LNCaP clone FGC (cell line): ENCODE measurements around the gene CHST8.
"Not testable (repeated sequence)": the region's sequence is repeated elsewhere in the genome, so short reads cannot be mapped to it uniquely, and the experiment has no call there.

Source experiments
- DNase-seq: peaks from one replicate; pipeline ENCODE4 v3.0.0-alpha.2; 2011; ENCODE audit warnings: low read depth
- H3K4me3 ChIP-seq: 2 replicates; pipeline ENCODE4 v1.5.1; 2011; ENCODE audit warnings: mild to moderate bottlenecking, low read depth, low read length, control low read depth
- CTCF ChIP-seq: IDR thresholded peaks from 2 replicates; pipeline ENCODE4 v1.5.1; 2012; ENCODE audit warnings: mild to moderate bottlenecking; ENCODE audit not compliant: control insufficient read depth, insufficient read depth; ENCODE audit errors: extremely low read depth

CHST8 gene

GRCh38 chr19:33604651-33605050, 17.1 kb upstream of the CHST8 start:
- H3K4me3 ChIP-seq, result no peak overlapping the region
- DNase-seq, result no peak
- TF ChIP-seq CTCF, result no peak

GRCh38 chr19:33605803-33606295, 15.9 kb upstream of the CHST8 start:
- not testable (repeated sequence) for DNase-seq, H3K4me3 ChIP-seq

- no peak overlapping the region for H3K4me3 ChIP-seq
- no peak for DNase-seq
- no peak for TF ChIP-seq CTCF
Observed at GRCh38 chr19:33606556-33606955, 15.2 kb upstream of the CHST8 start.

- no peak for TF ChIP-seq CTCF
- no peak overlapping the region for H3K4me3 ChIP-seq
- DNase-seq, result no peak
Observed at GRCh38 chr19:33609353-33609752, 12.4 kb upstream of the CHST8 start.

- no peak for DNase-seq
- no peak for TF ChIP-seq CTCF
- no peak overlapping the region for H3K4me3 ChIP-seq
Observed at GRCh38 chr19:33610588-33610987, 11.2 kb upstream of the CHST8 start.

- TF ChIP-seq CTCF, result no peak
- no peak overlapping the region for H3K4me3 ChIP-seq
- DNase-seq, result no peak
Observed at GRCh38 chr19:33612928-33613619, 8.7 kb upstream of the CHST8 start.

- DNase-seq, result no peak
Observed at GRCh38 chr19:33613620-33614000, 8.1 kb upstream of the CHST8 start.

More at GRCh38 chr19:33613620-33614000, 8.1 kb upstream of the CHST8 start:
- no peak overlapping the region for H3K4me3 ChIP-seq
- no peak for TF ChIP-seq CTCF
